HG03442 (cell line): ENCODE measurements around the gene SPI1.

ENCODE experiments used
- ATAC-seq: cut with Tn5 transposase; IDR thresholded peaks from one replicate; pipeline ENCODE4 v1.9.1; 2021; ENCODE audit warnings: mild to moderate bottlenecking, moderate library complexity; ENCODE audit not compliant: unreplicated experiment

Gene SPI1

DNA sequence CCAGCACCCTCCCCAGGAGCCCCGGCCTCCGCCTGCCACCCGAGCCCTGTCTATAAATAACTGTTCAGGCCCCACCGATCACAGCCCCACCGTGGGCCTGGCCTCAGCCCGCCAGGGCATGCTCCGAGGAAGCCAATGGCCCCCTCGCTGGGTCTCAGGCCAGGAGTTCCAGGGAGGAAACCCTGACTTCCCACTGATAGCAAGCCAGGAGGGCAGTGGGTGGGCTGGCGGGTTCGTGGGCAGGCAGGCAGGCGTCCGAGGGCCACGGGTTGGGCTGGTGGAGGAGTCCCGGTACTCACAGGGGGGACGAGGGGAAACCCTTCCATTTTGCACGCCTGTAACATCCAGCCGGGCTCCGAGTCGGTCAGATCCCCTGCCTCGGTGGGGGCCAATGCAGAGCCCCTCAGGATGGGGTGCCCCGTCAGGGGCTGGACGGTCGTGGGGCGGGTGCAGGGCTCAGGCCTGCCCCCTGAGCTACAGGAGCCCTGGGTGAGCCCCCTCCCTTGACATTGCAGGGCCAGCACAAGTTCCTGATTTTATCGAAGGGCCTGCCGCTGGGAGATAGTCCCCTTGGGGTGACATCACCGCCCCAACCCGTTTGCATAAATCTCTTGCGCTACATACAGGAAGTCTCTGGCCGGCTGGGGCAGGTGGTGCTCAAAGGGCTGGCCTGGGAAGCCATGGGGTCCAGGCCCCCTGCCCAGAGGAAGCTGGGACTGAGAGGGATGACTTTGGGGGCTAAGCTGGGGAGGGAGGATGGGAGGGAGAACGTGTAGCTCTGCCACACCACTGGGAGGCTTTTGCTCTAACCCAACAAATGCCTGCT lies at the start of gene SPI1:
Gene SPI1, minus strand, starts transcription at position 538 of the 826 bp plus-strand sequence. Its CDS starts 194 bp downstream, at position 344.
- ATAC-seq: peak; percentile 74

GRCh38 chr11:47426062-47426956 lies 48.0 kb upstream of the SPI1 start, which contains the start of gene PSMC3:
PSMC3 (minus strand) TSS chr11:47426439; CDS start chr11:47426279, 160 bp downstream.
- ATAC-seq: peak; percentile 84

- no peak for ATAC-seq
Observed at GRCh38 chr11:47425611-47426010, 47.3 kb upstream of the SPI1 start.

GRCh38 chr11:47418454-47419259 lies 40.3 kb upstream of the SPI1 start:
- no peak for ATAC-seq

DNA sequence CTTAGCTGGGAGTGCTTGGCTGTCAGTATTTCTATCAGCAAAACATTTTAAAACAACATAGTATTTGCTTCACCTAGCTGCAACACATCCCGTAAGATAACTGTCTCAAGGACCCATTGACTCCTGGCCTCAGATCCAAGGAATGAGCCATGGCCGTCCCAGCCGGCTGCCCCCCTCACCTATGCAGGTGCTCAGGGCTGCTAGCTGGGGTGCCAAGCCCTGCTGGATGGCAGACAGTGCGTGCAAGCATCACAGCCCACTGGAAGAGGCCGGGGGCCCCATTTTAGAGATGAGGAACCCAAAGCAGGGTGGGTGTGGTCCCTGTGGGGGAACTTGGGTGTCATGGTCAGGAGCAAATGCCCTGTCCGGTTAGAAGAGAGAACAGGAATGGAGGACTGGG lies 39.4 kb upstream of the SPI1 start:
- ATAC-seq: no peak

DNA sequence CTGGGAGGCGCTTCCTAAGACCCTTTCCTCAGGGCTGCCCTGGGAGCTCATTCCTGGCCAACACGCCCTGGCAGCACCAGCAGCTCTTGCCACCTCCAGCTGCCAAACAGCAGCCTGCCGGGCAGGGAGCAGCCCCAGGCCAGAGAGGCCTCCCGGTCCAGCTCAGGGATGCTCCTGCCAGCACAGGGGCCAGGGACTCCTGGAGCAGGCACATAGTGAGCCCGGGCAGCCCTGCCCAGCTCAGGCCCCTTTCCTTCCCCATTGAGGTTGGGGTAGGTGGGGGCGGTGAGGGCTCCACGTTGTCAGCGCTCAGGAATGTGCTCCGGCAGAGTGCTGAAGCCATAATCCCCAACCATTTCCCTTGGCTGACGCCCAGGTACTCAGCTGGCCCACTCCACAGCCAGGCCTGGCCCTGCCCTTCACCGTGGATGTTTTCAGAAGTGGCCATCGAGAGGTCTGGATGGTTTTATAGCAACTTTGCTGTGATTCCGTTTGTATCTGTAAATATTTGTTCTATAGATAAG lies 37.7 kb upstream of the SPI1 start:
- no peak for ATAC-seq

DNA sequence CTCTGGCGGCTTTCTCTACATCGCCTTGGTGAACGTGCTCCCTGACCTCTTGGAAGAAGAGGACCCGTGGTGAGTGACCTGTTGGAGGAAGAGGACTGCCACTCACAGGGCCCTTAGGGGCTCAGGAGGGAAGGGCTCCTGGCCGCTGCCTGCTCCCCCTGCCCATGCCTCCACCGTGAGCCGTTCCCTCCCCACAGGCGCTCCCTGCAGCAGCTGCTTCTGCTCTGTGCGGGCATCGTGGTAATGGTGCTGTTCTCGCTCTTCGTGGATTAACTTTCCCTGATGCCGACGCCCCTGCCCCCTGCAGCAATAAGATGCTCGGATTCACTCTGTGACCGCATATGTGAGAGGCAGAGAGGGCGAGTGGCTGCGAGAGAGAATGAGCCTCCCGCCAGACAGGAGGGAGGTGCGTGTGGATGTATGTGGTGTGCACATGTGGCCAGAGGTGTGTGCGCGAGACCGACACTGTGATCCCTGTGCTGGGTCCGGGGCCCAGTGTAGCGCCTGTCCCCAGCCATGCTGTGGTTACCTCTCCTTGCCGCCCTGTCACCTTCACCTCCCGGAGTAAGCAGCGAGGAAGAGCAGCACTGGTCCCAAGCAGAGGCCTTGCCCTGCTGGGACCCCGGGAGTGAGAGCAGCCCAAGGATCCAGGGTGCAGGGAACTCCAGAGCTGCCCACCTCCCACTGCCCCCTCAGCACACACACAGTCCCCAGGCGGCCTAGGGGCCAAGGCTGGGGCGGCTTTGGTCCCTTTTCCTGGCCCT lies 36.9 kb upstream of the SPI1 start:
- no peak for ATAC-seq

DNA sequence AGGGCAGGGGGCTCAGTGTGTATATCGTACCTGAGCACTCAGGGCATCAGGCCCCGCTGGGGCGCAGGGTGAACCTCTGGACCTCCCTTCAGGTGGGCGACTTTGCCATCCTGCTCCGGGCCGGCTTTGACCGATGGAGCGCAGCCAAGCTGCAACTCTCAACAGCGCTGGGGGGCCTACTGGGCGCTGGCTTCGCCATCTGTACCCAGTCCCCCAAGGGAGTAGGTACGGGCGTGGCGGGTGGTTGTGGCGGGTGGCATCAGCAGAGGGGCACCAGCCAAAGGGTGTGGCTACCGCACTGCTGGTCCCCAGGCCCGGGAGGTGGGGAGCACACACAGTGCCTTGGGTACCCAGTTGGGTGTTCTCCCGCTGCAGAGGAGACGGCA lies 36.3 kb upstream of the SPI1 start:
- no peak for ATAC-seq

GRCh38 chr11:47413908-47414684 lies 35.7 kb upstream of the SPI1 start:
- ATAC-seq: no peak

GRCh38 chr11:47413351-47413750 lies 35.0 kb upstream of the SPI1 start:
- no peak for ATAC-seq

GRCh38 chr11:47411884-47412746 lies 33.8 kb upstream of the SPI1 start:
- no peak for ATAC-seq

DNA sequence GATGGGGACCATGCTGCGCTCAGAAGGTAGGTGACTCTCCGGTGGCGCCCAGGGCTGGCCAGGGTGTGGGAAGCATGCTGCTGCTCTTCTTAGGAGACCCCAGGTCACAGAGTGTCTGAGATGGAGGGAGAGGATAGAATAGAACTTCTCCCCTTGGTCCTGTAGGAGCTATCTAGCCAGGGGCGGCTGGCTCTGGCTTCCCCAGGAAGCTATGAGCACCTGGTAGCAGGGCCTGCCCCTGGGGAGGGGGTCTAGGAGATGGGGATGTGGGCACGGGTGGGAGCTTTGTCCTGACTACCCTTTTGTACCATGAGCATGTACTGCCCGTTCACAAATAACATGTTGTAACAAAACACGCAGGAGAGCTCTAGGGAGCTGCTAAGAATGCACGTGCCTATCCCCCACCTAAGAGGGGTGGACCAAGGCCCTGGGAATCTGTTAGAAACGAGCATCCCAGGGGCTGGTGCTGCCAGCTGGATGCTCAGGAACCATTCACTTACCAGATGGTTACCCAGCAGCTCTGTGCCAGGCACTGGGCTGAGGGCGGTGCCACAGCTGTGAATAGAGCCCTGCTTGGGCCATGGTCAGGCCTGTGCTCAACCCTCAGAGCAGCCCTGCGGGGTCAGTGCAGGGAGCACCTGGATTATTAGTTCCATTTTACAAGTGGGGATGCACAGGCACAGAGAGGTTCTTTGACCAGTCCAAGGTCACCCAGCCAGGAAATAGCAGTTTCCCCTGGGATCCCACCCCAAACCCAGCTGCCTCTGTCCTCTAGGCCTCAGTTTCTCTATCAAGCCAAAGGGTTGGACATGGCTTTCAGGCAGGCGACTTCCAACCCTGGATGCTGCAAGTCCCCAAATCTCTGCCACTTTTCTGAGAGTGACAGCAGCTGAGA lies 32.3 kb upstream of the SPI1 start:
- no peak for ATAC-seq

DNA sequence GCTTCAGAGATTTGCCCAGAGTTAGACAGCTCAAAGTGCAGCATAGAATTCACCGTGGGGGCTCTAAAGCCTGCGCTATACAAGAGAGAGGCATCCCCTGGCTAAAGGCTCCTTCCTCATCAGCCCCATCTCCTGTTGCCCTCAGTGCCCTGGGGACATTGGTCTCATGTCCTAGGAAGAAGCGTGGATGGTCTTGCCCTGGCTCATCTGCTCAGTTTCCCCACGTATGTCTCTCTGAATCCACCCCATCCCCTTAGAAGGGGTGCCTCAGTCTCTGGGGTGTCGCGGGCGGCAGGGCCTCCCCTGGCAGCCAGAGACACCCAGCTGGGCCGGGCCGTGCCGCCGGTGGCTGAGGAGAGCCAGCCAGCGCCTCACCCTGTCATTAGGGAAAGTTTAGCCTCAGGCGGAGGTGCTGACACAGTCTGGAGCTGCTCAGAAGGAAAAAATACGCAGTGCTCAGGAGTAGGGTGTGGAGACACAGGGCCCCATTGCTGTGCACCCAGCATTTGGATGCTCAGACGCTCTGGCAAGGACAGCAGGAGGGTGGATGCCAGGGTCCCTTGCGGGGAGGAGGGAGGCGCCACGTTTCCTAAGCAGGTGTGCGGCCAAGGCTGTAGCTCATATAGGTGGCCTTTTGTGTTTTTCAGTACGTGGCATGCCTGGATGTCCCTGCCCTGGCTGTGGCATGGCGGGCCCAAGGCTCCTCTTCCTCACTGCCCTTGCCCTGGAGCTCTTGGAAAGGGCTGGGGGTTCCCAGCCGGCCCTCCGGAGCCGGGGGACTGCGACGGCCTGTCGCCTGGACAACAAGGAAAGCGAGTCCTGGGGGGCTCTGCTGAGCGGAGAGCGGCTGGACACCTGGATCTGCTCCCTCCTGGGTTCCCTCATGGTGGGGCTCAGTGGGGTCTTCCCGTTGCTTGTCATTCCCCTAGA lies 31.4 kb upstream of the SPI1 start:
- no peak for ATAC-seq

DNA sequence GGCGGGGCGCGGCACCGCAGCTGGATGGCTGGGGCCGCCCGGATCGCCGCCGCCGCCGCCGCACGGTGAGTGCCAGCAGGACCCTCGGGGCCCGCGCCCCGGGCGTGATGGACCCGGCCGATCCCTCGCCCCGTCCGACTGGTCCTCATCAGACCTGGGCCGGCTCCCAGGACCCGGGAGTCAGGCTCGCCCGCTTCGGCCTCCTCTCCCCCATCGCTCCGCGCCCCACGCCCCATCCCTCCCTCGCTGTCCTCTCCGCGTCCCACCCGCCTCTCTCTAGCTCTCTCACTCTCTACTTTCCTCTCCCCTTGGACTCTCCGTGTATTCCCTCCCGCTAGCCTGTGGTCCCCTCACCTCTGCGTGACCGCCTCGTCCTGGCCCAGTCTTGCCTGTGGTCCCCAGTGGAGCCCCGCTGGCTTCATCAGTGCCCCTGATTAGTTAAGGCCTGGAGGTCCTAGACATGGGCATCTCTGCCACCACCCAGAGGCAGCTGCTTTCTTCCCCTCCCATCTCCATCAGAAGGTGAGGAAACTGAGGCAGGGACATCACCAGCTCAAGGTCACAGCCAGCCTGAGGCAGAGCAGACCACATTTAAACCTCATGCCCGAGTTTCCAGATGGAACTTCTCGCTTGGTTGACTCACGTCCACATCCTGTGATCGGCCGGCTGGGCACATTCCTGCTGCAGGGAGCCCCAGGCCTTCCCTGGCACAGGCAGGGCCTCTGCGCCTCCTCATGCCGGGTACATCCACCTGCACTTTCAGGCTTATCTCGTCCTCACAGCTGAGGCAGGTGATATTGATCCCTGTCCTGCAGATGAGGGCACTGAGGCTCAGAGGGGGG lies 30.5 kb upstream of the SPI1 start:
- no peak for ATAC-seq
